PC-9 (cell line): ENCODE measurements around the gene STX3. TPM values are rescaled to one million over a fixed set of nuclear protein-coding genes. Genes with fewer than 3 reads are reported as not detected.

Experiments used
- BruUV-seq: library from RNA; stranded (reverse); fragments of 400-500 nt; replicated peaks from 2 replicates; lab custom pipeline; 2021; lab: Mats Ljungman, UMichigan
- CTCF ChIA-PET: fragments of 300-600 bp; sonication (Branson Sonifier 250); formaldehyde crosslinking; loops from one replicate; lab custom pipeline; 2022; ENCODE audit warnings: antibody characterized with exemption; lab: Charles Lee
- POLR2A ChIA-PET: fragments of 300-600 bp; sonication (Branson Sonifier 250); formaldehyde crosslinking; loops from one replicate; lab custom pipeline; 2022; ENCODE audit warnings: antibody characterized with exemption; ENCODE audit not compliant: unreplicated experiment; lab: Charles Lee
- DNase-seq, 2 experiments: peaks; one replicate each; pipeline versions ENCODE4 v3.0.0 to v3.0.0-alpha.2; 2015 to 2022; ENCODE audit warnings: mixed read lengths in 1 of 2
- H2AFZ ChIP-seq: fragments of 200-600 bp; sonication (generic); 2 replicates; pipeline ENCODE4 v1.8.1; 2017; ENCODE audit warnings: antibody characterized with exemption
- H3F3A ChIP-seq: fragments of 200-600 bp; sonication (generic); 2 replicates; pipeline ENCODE4 v1.8.1; 2017; ENCODE audit warnings: antibody characterized with exemption, mild to moderate bottlenecking, low read depth; ENCODE audit not compliant: insufficient read depth
- H3K27ac ChIP-seq: fragments of 200-600 bp; sonication (generic); 2 replicates; pipeline ENCODE4 v1.6.1; 2016; ENCODE audit warnings: mixed run types
- H3K27me3 ChIP-seq: fragments of 200-600 bp; sonication (generic); 2 replicates; pipeline ENCODE4 v1.6.1; 2016; ENCODE audit warnings: low read depth, mixed run types; ENCODE audit not compliant: insufficient read depth
- H3K36me3 ChIP-seq: fragments of 200-600 bp; sonication (generic); 2 replicates; pipeline ENCODE4 v1.6.1; 2016; ENCODE audit warnings: low read depth, mixed run types
- H3K4me1 ChIP-seq: fragments of 200-600 bp; sonication (generic); replicated peaks from 2 replicates; pipeline ENCODE4 v1.6.1; 2016; ENCODE audit warnings: mixed run types; ENCODE audit not compliant: insufficient read depth
- H3K4me2 ChIP-seq: fragments of 200-600 bp; sonication (generic); 2 replicates; pipeline ENCODE4 v1.6.1; 2017; ENCODE audit warnings: mixed run types
- H3K4me3 ChIP-seq: fragments of 200-600 bp; sonication (generic); 2 replicates; pipeline ENCODE4 v1.6.1; 2016; ENCODE audit warnings: mixed run types
- H3K79me2 ChIP-seq: fragments of 200-600 bp; sonication (generic); 2 replicates; pipeline ENCODE4 v1.6.1; 2017; ENCODE audit warnings: low read depth, mixed run types
- H3K9me2 ChIP-seq: fragments of 200-600 bp; sonication (generic); 2 replicates; pipeline ENCODE4 v1.8.1; 2017; ENCODE audit warnings: mild to moderate bottlenecking; ENCODE audit not compliant: insufficient read depth
- H3K9me3 ChIP-seq: fragments of 200-600 bp; sonication (generic); 2 replicates; pipeline ENCODE4 v1.8.1; 2016; ENCODE audit warnings: low read depth; ENCODE audit not compliant: insufficient read depth
- H4K20me1 ChIP-seq: fragments of 200-600 bp; sonication (generic); 2 replicates; pipeline ENCODE4 v1.8.1; 2017; ENCODE audit not compliant: insufficient read depth
- CTCF ChIP-seq: fragments of 200-600 bp; sonication (generic); conservative IDR thresholded peaks from 2 replicates; pipeline ENCODE4 v1.6.1; 2017; ENCODE audit warnings: mixed run types, antibody characterized with exemption, mild to moderate bottlenecking, moderate library complexity
- EZH2 ChIP-seq: fragments of 200-600 bp; sonication (generic); IDR thresholded peaks from 2 replicates; pipeline ENCODE4 v1.8.0; 2017; ENCODE audit warnings: antibody characterized with exemption, low read depth
- intact Hi-C: fragments of 100-400 bp; cut with micrococcal nuclease; formaldehyde crosslinking; loops from one replicate; pipeline ENCODE4 v1.10.0; 2022; ENCODE audit not compliant: unreplicated experiment
- total RNA-seq: library from RNA; stranded (reverse); gene quantifications from 2 replicates; pipeline ENCODE4 v1.2.3, GENCODE V29; 2021

Gene STX3
- total RNA-seq, 1 experiment from 2014 or later = 50.1 TPM

GRCh38 chr11:59761993-59762392, 6.8 kb downstream of the STX3 start:
- Histone ChIP-seq H3K36me3 (peaks cover 21% of the 10 kb centered on the region; the same call in 1 of the 2 replicates), H4K20me1 (peaks cover 92% of the 10 kb centered on the region), H3K4me2 (no peak overlapping the region), H3K27me3 (no peaks in the 10 kb centered on the region), H3K27ac (no peak overlapping the region), H3K4me3 (no peak overlapping the region), H3K9me3 (no peaks in the 10 kb centered on the region), H3F3A (peaks cover 4% of the 10 kb centered on the region), H3K4me1 (peaks cover 10% of the 10 kb centered on the region), H2AFZ (no peak overlapping the region), H3K9me2 (no peaks in the 10 kb centered on the region), H3K79me2 (peaks cover 97% of the 10 kb centered on the region)
- POLR2A ChIA-PET = no interaction called here
- CTCF ChIA-PET = no interaction called here
- TF ChIP-seq EZH2 (no peak), CTCF (no peak)
- no peak for DNase-seq
- intact Hi-C loops = no loop called here
- BruUV-seq = no TSS peak

DNA sequence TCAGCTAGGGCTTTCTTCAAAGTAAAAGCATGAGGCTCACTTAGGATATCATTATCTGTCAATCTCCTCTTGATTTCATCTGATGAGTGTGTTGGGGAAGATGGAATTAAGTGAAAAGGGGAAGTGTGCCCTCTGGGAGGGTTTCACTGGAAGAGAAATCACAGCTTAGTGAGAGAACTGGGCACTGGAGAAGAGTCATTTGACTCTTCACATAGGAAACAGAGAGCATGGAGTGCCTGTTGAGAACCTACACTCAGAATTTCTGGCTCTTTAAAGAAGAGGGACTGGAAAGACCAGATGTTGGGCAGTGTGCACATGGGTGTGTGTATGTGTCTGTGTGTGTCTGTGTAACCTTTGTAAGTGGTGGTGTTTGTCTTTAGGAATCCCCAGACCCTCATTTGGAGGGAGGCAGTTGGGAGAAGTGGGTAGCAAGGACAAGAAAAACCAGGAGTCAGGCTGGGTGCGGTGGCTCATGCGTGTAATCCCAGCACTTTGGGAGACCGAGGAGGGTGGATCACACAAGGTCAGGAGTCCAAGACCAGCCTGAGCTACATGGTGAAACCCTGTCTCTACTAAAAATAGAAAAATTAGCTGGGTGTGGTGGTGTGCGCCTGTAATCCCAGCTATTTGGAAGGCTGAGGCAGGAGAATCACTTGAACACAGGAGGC, 10.0 kb downstream of the STX3 start:
- Histone ChIP-seq H3F3A (no peaks in the 10 kb centered on the region; the same call in 1 of the 2 replicates), H3K9me3 (no peaks in the 10 kb centered on the region), H3K27me3 (no peaks in the 10 kb centered on the region), H2AFZ (no peak overlapping the region), H3K9me2 (no peaks in the 10 kb centered on the region), H3K27ac (no peak overlapping the region), H4K20me1 (peaks cover 88% of the 10 kb centered on the region), H3K4me2 (no peak overlapping the region), H3K4me1 (no peaks in the 10 kb centered on the region), H3K36me3 (no peaks in the 10 kb centered on the region; the same call in 1 of the 2 replicates), H3K4me3 (no peak overlapping the region), H3K79me2 (peaks cover 95% of the 10 kb centered on the region)
- DNase-seq = no peak
- intact Hi-C loops = no loop called here
- ChIA-PET POLR2A (no interaction called here), CTCF (interaction anchor here (0.6 kb wide), 1 partner anchor 21 kb away, joined by 6 read pairs; no protein-coding TSS in a partner anchor)
- BruUV-seq = no TSS peak
- TF ChIP-seq CTCF = no peak
- no peak for TF ChIP-seq EZH2

- H4K20me1 ChIP-seq = peaks cover 77% of the 10 kb centered on the region
- no peaks in the 10 kb centered on the region for H3K4me1 ChIP-seq
- no peaks in the 10 kb centered on the region for H3K9me3 ChIP-seq
- H3K36me3 ChIP-seq = no peaks in the 10 kb centered on the region; the same call in 1 of the 2 replicates
- no TSS peak for BruUV-seq
- intact Hi-C loops = no loop called here
- ChIA-PET CTCF (interaction anchor here (0.6 kb wide), 1 partner anchor 10 kb away, joined by 3 read pairs; no protein-coding TSS in a partner anchor), POLR2A (no interaction called here)
- H3K4me2 ChIP-seq = no peak overlapping the region
- H3K27me3 ChIP-seq = no peaks in the 10 kb centered on the region
- no peak for DNase-seq
- H3F3A ChIP-seq = no peaks in the 10 kb centered on the region; the same call in 1 of the 2 replicates
- no peak overlapping the region for H3K4me3 ChIP-seq
- no peak overlapping the region for H2AFZ ChIP-seq
- no peaks in the 10 kb centered on the region for H3K9me2 ChIP-seq
- H3K27ac ChIP-seq = no peak overlapping the region
- TF ChIP-seq CTCF (no peak), EZH2 (no peak)
- H3K79me2 ChIP-seq = peaks cover 89% of the 10 kb centered on the region
These were observed 11.5 kb downstream of the STX3 start for GRCh38 chr11:59766542-59767224.
